ENCODE results near the gene CHP1. TPM values are rescaled to one million over a fixed set of nuclear protein-coding genes. Genes with fewer than 3 reads are reported as not detected.
"Not testable (repeated sequence)": the region's sequence is repeated elsewhere in the genome, so short reads cannot be mapped to it uniquely, and the experiment has no call there.

Gene CHP1
- total RNA-seq = 96.6 and 167 TPM in 2 replicates

- peak; percentile 90 for DNase-seq (ENCODE audit: extremely low read depth, low read depth, low spot score)
Measured at GRCh38 chr15:41230650-41231421, at the start of gene CHP1, which contains the start of gene EXD1. CHP1 (plus strand) TSS chr15:41231268; CDS start chr15:41231383, 115 bp downstream. EXD1 (minus strand) TSS chr15:41230757; CDS start chr15:41226575, 4,182 bp downstream.

GRCh38 chr15:41182266-41182665 is 48.8 kb upstream of the CHP1 start:
- no peak for DNase-seq (ENCODE audit: extremely low read depth, low read depth, low spot score)

GRCh38 chr15:41183581-41183980 is 47.5 kb upstream of the CHP1 start:
- no peak for DNase-seq (ENCODE audit: extremely low read depth, low read depth, low spot score)

- no peak for DNase-seq (ENCODE audit: extremely low read depth, low read depth, low spot score)
Measured at GRCh38 chr15:41194444-41194843, 36.6 kb upstream of the CHP1 start.

GRCh38 chr15:41199470-41199869 is 31.6 kb upstream of the CHP1 start:
- DNase-seq (ENCODE audit: extremely low read depth, low read depth, low spot score) = no peak

- no peak for DNase-seq (ENCODE audit: extremely low read depth, low read depth, low spot score)
Measured at GRCh38 chr15:41203395-41203794, 27.7 kb upstream of the CHP1 start.

GRCh38 chr15:41205315-41205714 is 25.8 kb upstream of the CHP1 start:
- DNase-seq (ENCODE audit: extremely low read depth, low read depth, low spot score) = no peak

GRCh38 chr15:41207687-41208448 is 23.2 kb upstream of the CHP1 start:
- no peak for DNase-seq (ENCODE audit: extremely low read depth, low read depth, low spot score)

GRCh38 chr15:41215708-41216107 is 15.4 kb upstream of the CHP1 start:
- DNase-seq (ENCODE audit: extremely low read depth, low read depth, low spot score) = no peak

GRCh38 chr15:41218851-41219250 is 12.2 kb upstream of the CHP1 start:
- DNase-seq (ENCODE audit: extremely low read depth, low read depth, low spot score) = no peak

- DNase-seq (ENCODE audit: extremely low read depth, low read depth, low spot score) = no peak
Measured at GRCh38 chr15:41219381-41219780, 11.7 kb upstream of the CHP1 start.

- DNase-seq (ENCODE audit: extremely low read depth, low read depth, low spot score) = no peak
Measured at GRCh38 chr15:41230345-41230649, 771 bp upstream of the CHP1 start.

- no peak for DNase-seq (ENCODE audit: extremely low read depth, low read depth, low spot score)
Measured at GRCh38 chr15:41231422-41232226, 556 bp downstream of the CHP1 start.

- DNase-seq (ENCODE audit: extremely low read depth, low read depth, low spot score) = no peak
Measured at GRCh38 chr15:41233367-41233771, 2.3 kb downstream of the CHP1 start.

- not testable (repeated sequence) for DNase-seq (ENCODE audit: extremely low read depth, low read depth, low spot score)
Measured at GRCh38 chr15:41235228-41235627, 4.2 kb downstream of the CHP1 start.

GRCh38 chr15:41235929-41236328 is 4.9 kb downstream of the CHP1 start:
- DNase-seq (ENCODE audit: extremely low read depth, low read depth, low spot score) = no peak

- DNase-seq (ENCODE audit: extremely low read depth, low read depth, low spot score) = no peak
Measured at GRCh38 chr15:41238100-41238499, 7.0 kb downstream of the CHP1 start.

- peak; percentile 75 for DNase-seq (ENCODE audit: extremely low read depth, low read depth, low spot score)
Measured at GRCh38 chr15:41241221-41241964, 10.3 kb downstream of the CHP1 start.

- not testable (repeated sequence) for DNase-seq (ENCODE audit: extremely low read depth, low read depth, low spot score)
Measured at GRCh38 chr15:41250745-41251144, 19.7 kb downstream of the CHP1 start.

- DNase-seq (ENCODE audit: extremely low read depth, low read depth, low spot score) = no peak
Measured at GRCh38 chr15:41251411-41251810, 20.3 kb downstream of the CHP1 start.

GRCh38 chr15:41254560-41254959 is 23.5 kb downstream of the CHP1 start:
- no peak for DNase-seq (ENCODE audit: extremely low read depth, low read depth, low spot score)
